Stimulated activated CD8-positive, alpha-beta memory T cell treated with anti-CD3 and anti-CD28 coated beads, Interleukin-7, amount 100 ng/mL, for 48 hours (primary cell): ENCODE data around the gene GMFB.
"Not testable (repeated sequence)": the region's sequence is repeated elsewhere in the genome, so short reads cannot be mapped to it uniquely, and the experiment has no call there.

Experiments used
- DNase-seq, 2 donors: peaks; one replicate each; pipeline ENCODE4 v3.0.0-alpha.2; 2020; ENCODE audit warnings: low read depth in 1 of 2; ENCODE audit errors: extremely low read depth in 1 of 2

Gene GMFB

DNA sequence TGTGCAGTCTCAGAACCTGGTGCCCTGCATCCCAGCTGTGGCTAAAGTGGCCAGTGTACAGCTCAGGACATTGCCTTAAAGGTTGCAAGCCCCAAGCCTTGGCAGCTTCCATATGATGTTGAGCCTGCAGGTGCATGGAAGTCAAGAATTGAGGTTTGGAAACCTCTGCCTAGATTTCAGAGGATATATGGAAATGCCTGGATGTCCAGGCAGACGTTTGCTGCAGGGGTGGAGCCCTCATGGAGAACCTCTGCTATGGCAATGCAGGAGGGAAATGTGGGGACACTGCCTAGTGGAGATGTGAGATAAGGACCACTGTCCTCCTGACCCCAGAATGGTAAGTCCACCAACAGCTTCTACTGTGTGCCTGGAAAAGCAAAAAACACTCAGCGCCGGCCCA, 29.7 kb downstream of the GMFB start:
- DNase-seq: no peak

DNA sequence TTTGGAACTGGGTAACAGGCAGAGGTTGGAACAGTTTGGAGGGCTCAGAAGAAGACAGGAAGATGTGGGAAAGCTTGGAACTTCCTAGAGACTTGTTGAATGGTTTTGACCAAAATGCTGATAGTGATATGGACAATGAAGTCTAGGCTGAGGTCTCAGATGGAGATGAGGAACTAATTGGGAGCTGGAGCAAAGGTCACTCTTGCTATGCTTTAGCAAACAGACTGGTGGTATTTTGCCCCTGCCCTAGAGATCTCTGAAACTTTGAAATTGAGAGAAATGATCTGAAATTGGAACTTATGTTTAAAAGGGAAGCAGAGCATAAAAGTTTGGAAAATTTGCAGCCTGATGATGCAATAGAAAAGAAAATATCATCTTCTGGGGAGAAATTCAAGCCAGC, 30.2 kb downstream of the GMFB start:
- not testable (repeated sequence) for DNase-seq

DNA sequence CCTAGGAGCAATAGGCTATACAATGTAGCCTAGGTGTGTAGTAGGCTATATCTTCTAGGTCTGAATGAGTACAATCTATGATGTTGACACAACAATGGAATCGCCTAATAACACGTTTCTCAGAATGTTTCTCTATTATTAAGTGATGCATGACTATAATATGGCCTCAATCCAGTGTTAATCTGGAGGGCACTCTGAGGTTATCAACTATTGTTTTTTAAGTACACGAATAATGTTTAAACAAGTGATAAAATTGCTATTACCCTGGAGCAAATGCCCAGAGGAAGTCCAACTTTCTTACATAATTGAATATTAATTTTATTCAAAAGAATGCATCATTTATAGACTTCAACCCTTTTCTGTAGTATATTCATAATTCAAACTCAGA, 31.2 kb downstream of the GMFB start:
- DNase-seq: no peak

DNA sequence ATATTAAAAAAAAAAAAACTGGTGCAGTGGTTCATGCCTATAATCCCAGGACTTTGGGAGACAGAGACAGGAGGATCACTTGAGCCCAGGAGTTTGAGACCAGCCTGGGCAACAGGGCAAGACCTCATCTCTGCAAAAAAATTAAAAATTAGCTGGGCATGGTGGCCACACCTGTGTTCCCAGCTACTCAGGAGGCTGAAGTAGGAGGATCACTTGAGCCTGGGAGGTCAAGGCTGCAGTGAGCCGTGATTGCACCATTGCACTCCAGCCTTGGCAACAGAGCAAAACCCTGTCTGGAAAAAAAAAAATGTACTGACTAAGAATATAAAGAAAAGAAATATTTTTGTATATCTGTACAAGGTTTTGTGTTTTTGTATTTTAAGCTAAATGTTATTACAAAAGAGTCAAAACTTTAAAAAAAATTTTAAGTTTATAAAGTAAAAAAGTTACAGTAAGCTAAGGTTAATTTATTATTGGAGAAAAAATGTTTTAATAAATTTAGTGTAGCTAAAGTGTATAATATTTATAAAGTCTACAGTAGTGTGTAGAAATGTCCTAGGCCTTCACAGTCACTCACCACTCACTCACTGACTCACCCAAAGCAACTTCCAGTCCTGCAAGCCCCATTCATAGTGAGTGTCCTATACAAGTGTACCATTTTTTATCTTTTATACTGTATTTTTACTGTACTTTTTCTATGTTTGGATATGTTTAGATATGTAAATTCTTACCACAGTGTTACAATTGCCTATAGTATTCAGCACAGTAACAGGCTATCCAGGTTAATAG, 31.8 kb downstream of the GMFB start:
- DNase-seq: not testable (repeated sequence)

DNA sequence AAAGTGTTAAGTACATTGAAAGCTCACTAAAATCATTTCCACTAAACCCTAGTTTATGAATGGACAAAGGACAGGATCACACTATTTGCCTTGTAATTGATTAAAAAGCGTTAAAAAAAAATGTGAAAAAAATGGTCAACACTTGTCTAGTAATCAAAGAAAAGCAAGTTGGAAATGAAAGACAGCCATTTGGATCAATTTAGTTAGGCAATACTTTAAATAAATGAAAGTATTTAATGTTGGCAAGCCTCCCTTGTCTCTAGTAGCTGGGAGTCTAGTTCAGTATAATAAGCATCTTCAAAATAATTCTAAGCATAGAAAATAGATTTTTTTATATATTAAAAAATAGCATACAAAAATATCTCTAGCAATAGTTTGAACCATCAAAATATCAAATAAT, 33.4 kb downstream of the GMFB start:
- DNase-seq: no peak

DNA sequence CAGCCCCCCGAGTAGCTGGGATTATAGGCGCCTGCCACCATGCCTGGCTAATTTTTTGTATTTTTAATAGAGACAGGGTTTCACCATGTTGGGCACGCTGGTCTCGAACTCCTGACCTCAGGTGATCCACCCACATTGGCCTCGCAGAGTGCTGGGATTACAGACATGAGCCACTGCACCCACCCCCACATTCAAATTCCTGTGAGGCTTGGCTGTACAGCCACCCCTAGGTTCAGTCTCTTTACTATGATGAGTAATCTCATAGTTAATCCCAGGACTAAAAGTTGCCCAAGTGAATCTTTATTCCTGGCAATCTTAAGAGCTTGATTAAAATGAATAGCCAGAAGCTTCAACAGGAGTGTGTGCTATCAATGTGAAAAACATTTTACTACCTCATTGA, 34.8 kb downstream of the GMFB start:
- DNase-seq: not testable (repeated sequence)

DNA sequence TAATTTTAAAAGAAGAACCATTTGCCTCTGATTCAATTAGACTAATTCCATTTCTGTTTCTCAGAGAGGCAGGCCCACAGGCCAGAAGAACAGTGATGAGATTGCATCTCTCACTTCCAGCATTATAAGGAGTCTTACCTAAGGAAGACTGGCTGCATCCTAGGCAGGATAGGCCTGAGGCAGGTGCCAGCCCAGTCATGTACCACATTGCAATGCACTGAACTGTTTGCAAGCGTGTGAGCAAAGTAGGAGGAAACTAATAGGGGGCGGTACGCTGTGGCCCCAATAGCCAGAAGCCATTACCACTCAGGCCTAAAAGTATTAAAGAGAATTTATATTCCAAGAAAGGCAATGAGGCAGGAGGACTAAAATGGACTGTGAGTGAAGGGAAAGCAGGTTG, 35.5 kb downstream of the GMFB start:
- DNase-seq: no peak

DNA sequence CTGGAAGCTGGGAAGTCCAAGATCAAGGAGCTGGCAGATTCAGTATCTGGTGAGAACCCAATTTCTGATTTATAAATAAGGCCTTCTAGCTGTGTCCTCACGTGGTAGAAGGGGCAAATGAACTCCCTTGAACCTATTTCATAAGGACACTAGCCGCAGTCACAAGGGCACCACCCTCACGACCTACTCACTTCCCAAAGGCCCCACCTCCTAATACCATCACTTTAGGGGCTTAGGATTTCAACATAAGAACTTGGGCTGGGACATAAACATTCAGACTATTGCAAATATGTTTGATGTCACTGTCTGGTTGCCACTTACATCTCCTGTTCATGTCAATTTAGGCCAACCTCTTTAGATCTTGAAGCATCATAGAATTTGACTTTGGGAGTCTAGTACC, 36.8 kb downstream of the GMFB start:
- DNase-seq: no peak

DNA sequence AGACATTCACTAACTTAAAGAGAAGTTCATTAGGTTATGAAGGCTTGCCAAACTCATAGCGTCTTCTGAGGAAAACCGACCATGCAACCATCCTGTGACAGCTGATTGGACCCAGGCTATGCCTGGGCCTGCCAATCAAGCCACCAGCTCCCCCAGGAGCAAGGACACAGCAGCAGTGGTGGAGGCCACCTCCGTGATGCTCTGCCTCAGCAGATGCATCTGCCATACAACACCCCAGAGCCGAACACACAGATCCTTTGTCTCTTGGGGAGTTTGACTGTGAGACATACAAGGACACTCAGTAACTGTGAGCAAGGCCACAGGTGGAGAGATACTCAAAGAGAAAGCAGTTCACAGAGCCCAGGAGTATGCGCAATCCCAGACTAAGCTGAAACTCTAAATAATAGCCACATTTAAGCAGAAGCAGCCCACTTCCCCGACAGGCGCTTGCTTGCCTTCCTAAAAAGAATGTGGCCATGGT, 37.6 kb downstream of the GMFB start:
- DNase-seq: no peak

DNA sequence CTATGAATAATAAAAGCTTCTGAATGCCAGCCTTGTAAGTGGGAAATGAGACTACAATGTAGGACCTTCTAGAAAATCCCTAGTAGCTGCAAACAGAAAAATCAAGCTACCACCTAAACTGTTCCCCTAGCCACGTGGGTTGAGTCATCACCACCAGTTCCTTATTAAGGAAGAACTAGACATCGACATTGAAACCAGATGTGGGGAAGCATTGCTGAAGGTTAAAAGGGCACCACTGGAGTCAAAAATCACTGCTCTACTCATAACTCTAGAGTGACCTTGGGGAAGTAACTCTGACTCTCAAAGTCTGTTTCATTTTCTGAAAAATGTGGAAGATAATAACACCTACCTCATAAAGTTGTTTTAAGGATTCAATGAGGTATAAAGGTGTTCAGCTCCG, 38.2 kb downstream of the GMFB start:
- DNase-seq: peak in 1 of 2 donors; percentile 33

DNA sequence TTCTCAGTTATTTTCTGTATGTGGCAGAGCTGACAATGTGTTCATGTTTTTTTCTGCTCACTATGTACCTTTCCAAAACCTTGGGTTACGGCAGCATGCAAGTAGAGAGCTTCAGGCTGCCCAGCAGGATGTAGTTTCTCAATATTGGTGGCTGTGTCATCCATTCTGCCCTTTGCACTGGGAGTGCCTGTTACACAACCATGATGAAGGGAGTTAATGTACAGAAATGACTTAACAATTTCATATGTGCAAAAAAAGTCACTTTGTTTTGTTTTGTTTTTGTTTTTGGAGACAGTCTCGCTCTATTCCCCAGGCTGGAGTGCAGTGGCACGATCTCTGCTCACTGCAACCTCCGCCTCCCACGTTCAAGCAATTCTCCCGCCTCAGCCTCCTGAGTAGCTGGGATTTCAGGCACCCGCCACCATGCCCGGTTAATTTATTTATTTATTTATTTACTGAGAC, 41.5 kb downstream of the GMFB start:
- DNase-seq: no peak

DNA sequence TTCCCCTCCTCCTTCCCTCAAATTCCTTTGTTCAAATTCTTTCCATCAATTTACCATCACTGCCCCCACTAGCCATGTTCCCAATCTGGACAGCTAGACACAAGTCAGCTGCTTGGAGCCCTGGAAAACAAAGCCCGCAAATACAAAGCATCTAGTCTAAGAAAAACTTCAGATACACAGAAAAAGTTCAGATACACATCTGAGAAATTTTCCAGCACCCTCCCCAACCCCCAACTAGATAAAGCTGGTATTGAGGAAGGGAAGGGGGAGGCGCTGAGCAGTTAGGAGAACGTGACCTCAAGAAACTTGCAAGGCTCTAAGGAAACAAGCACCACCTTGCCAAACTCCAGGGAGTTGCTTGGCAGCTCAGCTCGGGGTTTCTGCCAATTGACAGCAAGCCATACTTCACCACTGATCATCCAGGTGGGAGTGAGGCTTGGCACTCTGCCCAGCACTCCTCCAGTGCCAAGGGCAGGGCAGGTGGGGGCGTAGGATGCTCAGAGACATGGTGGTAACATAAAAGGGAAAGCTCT, 42.6 kb downstream of the GMFB start:
- no peak for DNase-seq

DNA sequence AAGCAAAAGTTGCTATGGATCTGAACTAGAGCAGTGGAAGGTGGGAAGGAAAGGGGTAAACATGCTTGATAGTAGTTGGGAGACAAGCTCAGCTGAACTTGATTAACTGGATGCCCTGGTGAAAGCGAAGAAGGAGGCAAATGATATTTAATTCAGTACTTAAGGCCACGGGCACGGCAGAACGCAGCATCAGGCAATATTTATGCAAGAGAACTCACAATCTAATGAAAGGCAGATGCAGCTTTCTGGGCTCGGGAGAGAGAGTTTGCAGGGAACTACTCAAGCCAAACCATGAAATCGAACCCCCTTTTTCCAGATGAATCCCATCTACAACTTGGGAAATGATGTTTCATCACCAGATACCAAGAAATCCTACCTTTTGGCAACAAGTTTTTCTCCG, 44.1 kb downstream of the GMFB start:
- no peak for DNase-seq

DNA sequence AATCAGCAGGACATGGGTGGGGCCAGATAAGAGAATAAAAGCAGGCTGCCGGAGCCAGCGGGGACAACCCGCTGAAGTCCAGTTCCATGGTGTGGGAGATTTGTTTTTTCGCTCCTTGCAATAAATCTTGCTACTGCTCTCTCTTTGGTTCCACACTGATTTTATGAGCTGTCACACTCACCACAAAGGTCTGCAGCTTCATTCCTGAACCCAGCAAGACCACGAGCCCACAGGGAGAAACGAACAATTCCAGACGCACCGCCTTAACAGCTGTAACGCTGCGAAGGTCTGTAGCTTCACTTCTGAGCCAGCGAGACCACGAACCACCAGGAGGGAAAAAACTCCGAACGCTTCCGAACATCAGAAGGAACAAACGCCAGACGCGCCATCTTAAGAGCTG, 44.8 kb downstream of the GMFB start:
- DNase-seq: no peak

DNA sequence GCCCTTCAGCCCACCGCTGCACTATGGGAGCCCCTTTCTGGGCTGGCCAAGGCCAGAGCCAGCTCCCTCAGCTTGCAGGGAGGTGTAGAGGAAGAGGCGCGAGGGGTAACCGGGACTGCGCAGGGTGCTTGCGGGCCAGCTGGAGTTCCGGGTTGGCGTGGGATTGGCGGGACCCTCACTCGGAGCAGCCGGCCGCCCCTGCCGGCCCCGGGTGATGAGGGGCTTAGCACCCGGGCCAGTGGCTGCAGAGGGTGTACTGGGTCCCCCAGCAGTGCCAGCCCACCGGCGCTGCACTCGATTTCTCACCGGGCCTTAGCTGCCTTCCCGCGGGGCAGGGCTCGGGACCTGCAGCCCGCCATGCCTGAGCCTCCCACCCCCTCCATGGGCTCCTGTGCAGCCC, 45.8 kb downstream of the GMFB start:
- DNase-seq: not testable (repeated sequence)

DNA sequence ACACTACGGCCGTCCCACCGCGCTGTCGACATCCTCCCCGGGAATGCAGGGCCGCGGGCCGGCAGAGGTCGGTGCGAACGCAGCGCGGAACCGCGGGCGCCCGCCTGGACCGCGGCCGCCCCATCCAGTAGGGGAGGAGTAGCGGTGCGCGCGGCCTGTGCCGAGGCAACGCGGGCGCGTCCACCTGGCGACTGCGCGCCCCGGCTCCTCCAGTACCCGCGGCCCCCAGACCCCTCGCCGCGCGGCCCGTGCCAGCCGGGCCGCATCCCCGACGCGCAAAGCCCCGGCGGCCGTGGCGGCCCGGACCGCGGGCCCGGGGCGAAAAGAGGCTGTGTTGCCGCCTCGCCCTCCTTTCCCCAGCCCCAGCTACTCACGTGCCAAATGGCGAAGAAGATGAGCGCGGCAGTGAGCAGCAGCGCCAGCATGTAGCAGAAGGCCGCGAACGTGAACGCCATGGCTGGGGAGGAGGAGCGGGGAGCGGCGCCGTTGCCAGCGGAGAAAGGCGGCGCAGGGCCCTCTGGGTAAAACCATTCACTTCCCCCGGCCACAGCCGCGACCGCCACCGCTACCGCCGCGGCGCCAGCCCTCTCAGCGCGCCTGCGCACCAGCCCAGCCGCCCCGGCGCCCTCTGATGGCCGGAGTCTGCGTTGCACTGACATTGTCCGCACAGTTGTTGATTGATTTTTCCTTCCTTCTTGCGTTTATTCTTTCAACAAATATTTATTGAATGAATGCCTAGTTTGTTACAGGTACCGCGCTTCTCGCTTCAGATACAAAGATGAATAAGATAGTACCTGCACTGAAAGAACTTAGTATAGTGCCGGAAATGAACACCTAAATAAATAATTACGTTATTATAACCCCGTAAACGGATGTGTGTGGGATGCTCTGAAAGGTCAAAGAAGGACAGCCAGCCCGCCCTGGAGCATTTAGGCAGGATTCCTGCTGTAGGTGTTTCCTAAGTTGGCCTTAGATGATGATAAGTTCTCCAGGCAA, 47.6 kb downstream of the GMFB start, which contains the start of gene CNIH1:
CNIH1 (minus strand) TSS at position 502 of the 996 bp plus-strand sequence; CDS start at position 455, 47 bp downstream.
- peak; percentile 85 to 86 for DNase-seq

DNA sequence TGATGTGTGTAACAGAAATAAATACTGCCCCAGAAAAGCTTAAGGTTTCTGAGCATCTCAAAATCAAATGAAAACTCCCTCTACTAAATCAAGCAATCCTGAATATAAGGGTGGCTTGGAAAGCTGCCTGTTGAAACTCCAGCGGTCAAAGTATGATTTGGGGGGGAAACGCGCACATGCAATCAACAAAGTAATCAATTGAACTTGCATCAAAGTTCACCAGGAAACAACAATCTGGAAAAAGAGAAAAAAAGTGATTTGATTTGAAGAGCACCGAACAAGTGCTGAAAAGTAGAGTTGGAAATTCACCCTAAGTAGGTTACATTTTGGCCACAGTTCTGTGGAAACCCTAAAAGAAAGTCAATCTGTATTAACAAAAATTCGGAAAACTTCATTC, 48.3 kb downstream of the GMFB start:
- DNase-seq: no peak

DNA sequence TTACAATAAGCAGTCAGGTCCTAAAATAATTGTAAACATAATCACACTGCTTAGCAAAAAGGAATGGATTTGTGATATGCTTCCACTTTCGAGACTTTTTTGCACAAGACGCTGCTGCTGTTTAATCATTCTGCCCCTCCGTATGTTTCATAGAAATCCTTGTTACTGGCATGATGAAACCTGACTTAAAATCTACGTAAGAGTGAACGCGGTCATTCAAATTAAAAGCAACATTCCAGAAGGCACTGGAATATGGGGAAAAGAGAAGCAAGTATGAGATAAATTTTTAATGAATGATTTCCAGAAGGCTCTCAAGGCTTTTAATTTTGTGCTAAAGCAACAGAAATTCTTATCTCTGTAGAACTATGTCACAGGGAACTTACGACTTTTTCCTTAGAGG, 48.7 kb downstream of the GMFB start:
- no peak for DNase-seq

DNA sequence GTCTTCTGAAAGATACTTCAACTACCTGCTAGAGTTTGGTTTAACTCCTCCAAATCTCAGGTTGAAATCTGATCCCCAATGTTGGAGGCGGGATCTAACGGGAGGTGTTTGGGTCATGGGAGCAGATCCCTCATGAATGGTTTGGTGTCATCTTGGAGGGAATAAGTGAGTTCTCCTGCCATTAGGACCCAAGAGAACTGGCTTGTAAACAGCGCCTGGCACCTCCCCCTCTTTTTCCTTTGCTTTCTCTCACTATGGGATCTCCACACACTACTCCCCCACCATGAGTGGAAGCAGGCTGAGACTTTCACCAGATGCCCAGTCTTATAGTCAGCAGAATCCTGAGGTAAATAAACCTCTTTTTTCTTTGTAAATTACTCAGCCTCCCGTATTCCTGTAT, 50.1 kb downstream of the GMFB start:
- no peak for DNase-seq

DNA sequence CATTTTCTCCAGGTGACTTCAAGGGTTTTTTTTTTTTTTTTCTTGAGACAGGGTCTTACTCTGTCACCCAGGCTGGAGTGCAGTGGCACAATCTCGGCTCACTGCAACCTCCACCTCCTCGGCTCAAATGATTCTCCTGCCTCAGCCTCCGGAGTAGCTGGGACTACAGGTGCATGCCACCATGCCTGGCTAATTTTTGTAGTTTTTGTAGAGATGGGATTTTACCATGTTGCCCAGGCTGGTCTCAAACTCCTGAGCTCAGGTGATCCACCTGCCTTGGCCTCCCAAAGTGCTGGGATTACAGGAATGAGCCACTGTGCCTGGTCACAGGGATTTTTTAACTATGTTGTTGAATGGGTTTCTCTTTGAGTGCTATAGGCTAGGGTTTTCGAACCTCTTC, 50.8 kb downstream of the GMFB start:
- DNase-seq: not testable (repeated sequence)

DNA sequence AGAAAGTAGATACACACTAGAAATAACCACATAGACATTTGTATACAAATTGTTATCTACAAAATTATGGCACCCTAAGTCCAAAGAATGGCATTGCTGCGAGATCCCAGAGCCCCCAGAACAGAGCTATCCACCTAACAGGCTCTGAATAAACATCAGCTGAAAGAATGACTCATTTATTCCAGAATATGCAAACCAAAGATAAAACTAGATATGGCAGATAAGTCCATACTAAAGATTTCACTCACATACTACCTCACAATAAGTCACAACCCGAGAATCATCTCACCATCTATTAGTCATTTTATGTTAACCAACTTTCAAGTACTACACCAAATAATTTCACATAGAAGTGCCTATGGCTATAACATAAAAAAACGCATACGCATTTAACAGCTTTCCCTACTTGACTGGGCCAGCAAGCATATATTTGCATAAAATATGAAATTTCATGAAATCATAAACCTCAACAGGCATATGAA, 53.2 kb downstream of the GMFB start:
- no peak for DNase-seq
